Stimulated activated CD4-positive, alpha-beta T cell treated with anti-CD3 and anti-CD28 coated beads, Interleukin-2, amount 100 ng/mL, for 24 hours (primary cell): Measurements from ENCODE around the gene BTBD18.
"Not testable (repeated sequence)": the region's sequence is repeated elsewhere in the genome, so short reads cannot be mapped to it uniquely, and the experiment has no call there.

ENCODE experiments used
- DNase-seq, 2 donors: peaks; one replicate each; pipeline ENCODE4 v3.0.0-alpha.2; 2020

Gene BTBD18

GRCh38 chr11:57727185-57727584, 24.4 kb downstream of the BTBD18 start:
- DNase-seq = no peak

GRCh38 chr11:57716726-57717125, 34.9 kb downstream of the BTBD18 start:
- not testable (repeated sequence) for DNase-seq

GRCh38 chr11:57713835-57714234, 37.8 kb downstream of the BTBD18 start:
- DNase-seq = no peak

GRCh38 chr11:57712256-57713150, 39.1 kb downstream of the BTBD18 start, which contains the start of gene TMX2:
TMX2 (plus strand) TSS chr11:57712593; CDS start chr11:57712619, 26 bp downstream.
- peak; percentile 90 to 92 for DNase-seq

- DNase-seq = peak; percentile 73 to 81
Observed at GRCh38 chr11:57711414-57712255, 40.0 kb downstream of the BTBD18 start, which contains the start of gene MED19. MED19 (minus strand) TSS chr11:57712215; CDS start chr11:57712179, 36 bp downstream.

GRCh38 chr11:57709802-57710367, 41.7 kb downstream of the BTBD18 start:
- DNase-seq = no peak

- DNase-seq = not testable (repeated sequence)
Observed at GRCh38 chr11:57705432-57705831, 46.2 kb downstream of the BTBD18 start.

GRCh38 chr11:57704932-57705331, 46.7 kb downstream of the BTBD18 start:
- no peak for DNase-seq

GRCh38 chr11:57703341-57703740, 48.3 kb downstream of the BTBD18 start:
- no peak for DNase-seq

- no peak for DNase-seq
Observed at GRCh38 chr11:57700425-57700824, 51.2 kb downstream of the BTBD18 start.

GRCh38 chr11:57699813-57700212, 51.8 kb downstream of the BTBD18 start:
- no peak for DNase-seq

- DNase-seq = no peak
Observed at GRCh38 chr11:57698843-57699365, 52.7 kb downstream of the BTBD18 start.
